ENCODE data around the gene CCNC.
"Not testable (repeated sequence)": the region's sequence is repeated elsewhere in the genome, so short reads cannot be mapped to it uniquely, and the experiment has no call there.

Gene CCNC

DNA sequence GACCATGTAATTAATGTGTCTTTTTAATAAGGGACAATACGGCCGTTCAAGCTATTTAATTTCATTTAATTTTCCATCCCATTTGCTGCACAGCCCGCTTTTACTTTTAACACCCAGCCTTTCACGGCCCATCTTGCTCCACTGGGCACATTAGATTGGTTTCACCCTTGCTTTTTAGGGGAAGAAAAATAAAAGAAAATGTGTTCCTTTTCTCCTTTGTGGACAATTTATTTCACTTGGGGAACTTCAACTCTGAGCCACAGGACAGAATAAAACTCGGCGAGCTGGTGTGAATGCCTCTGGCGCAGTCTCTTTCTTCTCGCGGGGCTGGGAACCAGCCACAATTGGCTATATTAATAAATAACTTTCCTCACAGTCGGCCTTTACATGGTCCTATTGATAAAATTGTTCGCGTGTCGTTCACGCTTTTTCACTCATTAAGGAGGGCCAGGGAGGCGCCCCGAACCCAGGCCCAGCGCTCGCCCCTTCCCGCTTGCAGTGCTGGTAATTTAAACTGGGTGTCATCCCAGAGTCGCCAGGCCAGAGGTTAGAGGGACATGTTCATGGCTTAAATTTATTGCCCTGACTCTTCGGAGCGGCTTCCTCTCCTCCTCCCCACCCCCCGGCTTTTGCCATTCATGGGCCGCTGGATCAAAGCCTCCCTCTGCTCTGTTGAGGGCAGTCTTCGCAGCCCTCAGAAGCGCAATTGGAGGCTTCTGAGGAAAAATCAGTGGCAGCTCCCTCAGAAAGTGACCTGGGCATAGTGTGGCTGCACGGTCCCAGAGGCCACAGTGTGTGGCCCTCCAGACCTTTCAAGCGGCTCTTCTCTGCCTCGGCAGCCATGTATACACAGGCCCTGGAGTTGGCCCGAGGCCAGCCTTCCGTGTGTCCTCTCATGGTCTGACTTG lies 36.0 kb upstream of the CCNC start:
- no peak for FAIRE-seq
- no peak for DNase-seq (ENCODE audit: extremely low spot score, insufficient read length, low read depth)

DNA sequence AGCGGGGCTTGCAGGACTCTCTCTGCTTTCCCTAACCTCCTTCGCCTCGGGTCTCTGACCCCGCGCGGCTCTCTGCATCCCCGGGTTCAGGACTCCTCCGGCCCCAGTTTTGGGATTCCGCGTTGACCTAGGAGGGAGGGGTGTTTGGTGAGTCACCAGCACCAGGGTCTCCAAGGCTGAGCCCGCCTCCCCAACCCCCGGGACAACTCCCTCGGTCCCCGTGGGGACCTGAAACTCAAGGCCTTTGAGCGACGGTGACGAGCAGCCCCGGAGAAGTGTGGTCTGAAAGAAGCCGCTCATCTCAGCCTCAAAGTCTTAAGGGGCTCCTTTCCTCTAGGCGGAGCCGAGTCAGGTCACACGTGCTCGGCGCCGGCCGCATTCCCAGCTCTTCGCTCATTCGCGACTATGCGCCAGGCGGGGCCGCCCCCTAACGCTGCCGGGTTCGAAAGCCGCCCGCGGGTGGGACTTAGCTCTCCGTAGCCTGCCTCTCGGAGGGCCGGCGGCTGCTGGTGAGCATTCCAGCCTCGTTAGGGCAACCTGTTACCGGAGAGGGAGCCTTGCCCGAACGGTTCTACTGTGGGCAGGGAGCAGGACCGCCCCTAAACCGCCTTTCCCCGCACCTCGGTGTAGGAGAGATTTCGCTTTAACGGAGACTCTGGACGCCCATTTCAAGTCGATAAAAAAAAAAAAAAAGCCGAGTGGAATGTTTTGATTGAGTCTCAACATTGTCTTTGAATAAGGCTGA lies 35.1 kb upstream of the CCNC start:
- DNase-seq (ENCODE audit: extremely low spot score, insufficient read length, low read depth) (no peak), FAIRE-seq (no peak)

DNA sequence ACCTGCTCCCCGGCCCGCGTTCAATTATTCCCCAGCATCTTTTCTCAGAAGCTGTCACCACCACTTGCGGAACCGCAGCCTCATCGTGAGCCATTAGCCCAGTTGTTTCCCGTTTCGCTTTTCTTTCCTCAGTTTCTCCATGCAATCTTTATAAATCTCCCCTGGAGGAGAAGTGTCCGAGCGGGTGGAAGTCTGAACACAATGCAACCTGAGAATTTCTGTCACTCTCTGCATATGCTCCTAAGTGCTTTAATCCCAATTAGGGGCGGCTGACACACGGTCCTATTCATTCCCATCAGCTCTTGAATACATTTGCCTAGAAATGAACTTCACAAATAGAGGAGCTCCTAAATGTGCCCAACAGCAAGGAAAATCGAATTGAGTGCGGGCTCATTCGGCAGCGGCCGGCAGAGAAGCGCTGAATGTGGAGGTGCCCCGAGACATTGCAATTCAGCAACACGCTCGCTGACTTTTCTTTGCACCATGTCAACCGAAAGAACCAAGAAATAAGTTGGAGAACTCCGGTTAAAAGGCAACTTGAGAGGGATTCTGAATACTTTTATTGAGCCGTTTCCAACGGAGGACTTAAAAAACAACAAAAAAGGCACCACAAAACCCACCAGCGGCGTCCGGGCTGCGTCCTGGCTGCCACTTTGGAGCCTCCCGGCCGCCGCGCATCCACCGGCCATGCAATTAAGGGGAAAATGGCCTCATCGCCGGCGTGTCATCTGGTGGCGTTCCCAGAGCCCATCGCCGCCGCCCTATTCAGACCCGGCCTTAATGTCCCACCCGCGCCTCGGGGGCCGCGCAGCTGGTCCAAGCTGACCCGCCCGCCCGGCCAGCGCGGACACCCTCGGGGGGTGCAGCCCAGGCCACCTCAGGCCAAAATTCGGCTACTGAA lies 34.3 kb upstream of the CCNC start:
- DNase-seq (ENCODE audit: extremely low spot score, insufficient read length, low read depth) (no peak), FAIRE-seq (no peak)

DNA sequence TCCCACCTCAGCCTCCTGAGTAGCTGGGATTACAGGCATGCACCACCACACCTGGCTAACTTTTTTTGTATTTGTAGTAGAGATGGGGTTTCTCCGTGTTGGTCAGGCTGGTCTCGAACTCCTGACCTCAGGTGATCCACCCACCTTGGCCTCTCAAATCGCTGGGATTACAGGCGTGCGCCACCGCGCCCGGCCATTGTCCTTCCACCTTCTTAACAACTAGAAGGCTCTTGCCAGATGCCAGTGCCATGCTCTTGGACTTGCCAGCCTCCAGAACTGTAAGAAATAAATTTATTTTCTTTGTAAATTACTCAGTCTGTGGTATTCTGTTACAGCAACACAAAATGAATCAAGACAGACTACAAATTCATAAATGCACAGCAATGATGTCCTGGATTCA lies 26.2 kb upstream of the CCNC start:
- DNase-seq (ENCODE audit: extremely low spot score, insufficient read length, low read depth); FAIRE-seq: not testable (repeated sequence)

DNA sequence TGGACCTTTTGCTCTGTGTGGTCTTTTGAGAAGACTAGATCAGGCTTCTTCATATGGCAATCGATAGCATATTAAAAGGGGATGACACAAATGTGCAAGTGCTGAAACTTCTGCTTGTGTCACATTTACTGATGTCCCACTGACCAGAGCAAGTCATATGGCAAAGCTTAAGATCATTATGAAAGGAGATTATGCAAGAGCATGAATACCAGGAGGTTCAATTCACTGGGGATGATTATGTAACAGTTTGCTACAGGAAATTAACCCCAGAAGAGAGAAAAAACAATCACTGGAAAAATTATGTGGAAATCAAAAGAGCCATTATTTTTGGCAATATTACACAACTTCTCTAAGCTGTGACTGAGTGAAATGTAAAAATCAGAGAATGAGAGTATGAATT lies 24.4 kb upstream of the CCNC start:
- DNase-seq (ENCODE audit: extremely low spot score, insufficient read length, low read depth) (no peak), FAIRE-seq (no peak)

DNA sequence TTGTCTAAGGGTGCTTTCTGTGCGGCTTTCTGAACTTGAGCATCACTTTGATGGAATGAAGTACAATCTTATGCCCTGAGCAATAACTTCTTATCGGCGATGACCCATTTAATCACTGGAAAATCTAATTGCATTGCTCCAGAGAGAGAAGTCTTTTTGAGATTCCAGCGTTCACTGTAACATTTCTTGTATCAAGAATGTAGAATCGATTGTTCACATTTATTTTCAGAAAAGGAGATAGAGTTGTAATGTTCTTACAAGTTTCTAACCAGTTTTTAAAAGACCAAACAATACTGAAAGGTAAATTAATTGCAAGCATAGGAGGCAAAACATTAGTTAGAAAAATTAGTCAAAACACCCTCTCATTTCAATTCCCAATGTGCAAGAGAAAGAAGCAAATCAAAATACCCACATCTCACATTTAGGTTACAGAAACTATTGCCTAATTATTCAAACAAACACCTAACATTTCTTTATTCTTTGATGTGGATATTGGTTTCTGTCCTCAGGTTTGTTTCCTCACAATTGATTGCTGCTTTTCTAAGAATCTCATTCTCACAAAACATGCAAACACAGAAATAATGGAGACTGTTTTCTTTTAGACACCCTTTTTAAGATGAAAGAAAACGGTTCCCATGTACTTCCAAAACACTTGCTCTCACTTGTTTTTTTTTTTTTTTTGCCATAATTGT lies 23.4 kb upstream of the CCNC start:
- no peak for DNase-seq (ENCODE audit: extremely low spot score, insufficient read length, low read depth)
- FAIRE-seq: no peak

DNA sequence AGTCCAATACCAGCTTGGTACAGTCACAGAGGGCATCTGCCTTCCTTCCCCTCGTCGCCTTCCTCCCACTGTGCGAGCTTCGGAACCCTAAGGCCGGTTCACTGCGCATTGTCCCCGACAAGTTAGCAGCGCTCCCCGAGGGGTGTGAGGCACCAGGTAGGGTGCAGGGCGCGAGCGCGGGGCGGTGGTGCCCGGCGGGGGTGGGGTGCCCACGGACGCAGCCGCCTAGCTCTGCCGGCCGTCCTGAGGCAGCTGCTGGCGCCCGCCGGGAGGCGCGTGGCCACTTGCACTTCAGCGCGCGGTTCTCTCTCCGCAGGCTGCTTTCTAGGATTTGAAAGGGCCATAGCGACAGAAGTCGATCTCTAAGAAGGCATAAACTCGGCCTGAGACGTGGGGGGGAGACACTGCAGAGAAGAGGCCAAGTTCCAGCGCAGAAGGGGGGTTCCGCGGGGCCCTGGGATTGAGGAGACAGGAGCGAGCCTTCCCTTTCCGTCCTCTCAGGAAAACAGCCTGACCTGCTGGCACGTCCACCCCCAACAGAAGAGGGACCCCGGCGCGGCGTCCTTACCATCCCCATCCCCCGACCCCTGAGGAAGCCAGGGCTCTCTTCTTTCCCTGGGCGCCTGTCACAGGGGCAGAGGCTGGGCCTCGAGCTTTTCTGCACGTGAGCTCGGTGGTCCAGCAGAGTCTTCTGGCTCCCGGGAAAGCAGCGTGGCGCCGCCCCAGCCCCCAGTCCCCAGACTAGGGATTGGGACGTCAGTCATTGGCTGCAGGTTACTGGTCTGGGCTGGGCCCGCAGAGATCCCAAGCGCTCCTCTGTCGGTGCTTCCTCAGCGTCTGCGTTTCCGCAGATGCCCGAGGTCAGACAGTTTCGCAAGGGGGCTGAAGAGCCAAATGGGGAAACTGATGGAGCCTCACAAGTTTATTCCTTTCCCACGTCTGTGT lies 22.5 kb upstream of the CCNC start:
- DNase-seq (ENCODE audit: extremely low spot score, insufficient read length, low read depth) (no peak), FAIRE-seq (no peak)

DNA sequence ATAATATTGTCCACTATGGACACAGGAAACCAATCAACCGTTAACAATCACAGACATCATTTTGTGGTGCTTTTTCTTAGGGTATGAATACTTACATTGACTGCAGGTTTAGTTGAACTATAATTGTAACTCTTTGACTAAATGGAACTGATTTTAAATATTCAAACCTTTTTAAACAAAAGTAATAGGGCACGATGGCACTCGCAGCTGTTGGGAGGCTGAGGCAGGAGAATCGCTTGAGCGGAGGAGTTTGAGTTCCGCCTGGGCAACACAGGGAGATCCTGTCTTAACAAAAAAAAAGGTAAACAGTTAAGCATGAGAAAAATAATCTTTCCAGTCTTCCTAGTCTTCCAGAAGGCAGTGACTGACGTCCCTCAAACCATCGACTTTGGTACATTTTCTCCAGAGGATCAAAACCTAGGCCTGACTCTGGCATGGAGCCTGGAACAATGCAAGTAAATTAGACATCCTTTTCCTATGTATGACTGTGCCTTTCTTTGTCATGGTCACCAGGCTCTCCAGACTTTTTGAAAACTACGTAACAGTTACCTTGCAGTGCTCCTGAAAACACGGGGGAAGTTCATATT lies 21.5 kb upstream of the CCNC start:
- no peak for FAIRE-seq

DNA sequence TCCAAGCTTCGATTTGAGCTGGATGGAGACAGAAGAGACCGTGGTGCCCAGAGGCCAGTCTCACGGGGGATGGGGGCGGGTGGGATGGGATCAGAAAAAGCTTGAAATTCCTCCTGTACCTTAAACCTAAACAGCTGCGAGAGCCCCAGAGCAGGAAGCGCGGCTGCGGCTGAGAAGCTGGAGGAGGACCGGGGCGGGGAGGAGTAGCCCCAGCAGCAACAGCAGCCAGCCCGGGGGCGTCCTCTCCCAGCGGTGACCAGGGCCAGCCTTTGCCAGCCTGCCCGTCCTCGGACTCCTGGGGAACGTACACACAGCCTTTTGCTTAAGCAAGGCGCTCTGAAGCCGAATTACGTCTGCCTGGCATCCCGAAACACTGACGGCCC lies 20.8 kb upstream of the CCNC start:
- FAIRE-seq: no peak
- DNase-seq (ENCODE audit: extremely low spot score, insufficient read length, low read depth): no peak

More for the DNA sequence above, 21.5 kb upstream of the CCNC start:
- DNase-seq (ENCODE audit: extremely low spot score, insufficient read length, low read depth): no peak

DNA sequence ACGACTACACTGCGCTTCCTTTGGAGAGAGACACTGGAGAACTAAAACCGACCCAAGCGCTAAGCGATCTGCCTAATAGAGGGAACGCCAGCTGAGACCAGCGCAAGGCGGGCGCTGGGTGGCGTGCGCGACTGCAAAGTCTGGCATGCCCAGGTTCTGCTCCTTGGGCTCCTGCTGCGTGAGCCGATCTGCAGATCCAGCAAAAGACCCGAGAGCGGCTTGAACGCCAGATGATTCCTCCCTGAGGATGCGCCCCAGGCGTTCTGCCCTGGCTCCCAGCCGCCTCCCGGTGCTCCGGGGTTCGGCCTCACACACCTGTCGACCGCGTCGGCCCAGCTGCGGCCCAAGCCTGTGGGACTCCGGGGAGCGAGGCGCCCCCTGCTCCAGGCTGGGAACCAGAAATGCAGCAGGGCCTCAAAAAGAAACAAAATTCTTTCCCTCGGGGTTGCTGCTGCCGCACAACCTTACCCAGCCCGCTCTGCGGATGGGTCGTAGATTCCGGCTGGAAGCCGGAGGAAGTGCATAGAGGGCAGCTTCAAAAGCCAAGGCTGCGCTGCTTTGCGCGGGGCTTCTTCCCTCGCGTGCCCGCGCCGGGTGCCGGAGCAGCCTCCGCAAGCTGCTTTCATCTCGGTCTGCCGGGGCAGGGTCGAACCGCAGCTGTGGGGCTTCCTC lies 20.3 kb upstream of the CCNC start:
- peak; percentile 38 for DNase-seq (ENCODE audit: extremely low spot score, insufficient read length, low read depth)

DNA sequence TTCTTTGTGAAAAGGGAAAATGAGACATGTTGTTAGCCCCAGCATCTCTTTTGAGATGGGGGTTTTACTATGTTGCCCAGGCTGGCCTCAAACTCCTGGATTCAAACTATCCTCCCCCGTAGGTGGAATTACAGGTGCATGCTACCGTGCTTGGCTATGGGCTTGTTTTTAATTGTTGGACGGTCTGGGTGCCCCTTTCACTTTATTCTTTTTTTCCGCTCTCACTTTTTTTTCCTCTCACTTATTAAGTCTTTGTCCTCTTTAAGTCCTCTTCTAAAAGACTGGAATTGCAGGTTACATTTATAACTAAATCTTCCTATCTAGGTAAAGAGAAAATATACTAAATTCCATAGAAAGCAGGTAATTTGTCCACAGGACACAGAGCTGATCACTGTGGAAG lies 19.3 kb upstream of the CCNC start:
- DNase-seq (ENCODE audit: extremely low spot score, insufficient read length, low read depth) (no peak), FAIRE-seq (no peak)

More for the DNA sequence above, 20.3 kb upstream of the CCNC start:
- FAIRE-seq: peak; percentile 85

DNA sequence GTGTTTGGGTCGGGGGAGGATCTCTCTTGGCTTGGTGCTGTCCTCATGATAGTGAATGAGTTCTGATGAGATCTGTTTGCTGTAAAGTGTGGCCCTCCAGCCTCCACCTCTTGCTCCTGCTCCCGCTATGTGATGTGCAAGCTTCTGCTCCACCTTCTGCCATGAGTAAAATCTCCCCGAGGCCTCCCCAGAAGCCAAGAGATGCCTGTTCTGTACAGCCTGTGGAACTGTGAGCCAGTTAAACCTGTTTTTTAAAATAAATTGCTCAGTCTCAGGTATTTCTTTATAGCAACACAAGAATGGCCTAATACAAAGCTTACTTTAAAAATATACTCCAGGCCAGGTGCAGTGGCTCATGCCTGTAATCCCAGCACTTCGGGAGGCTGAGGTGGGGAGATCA lies 11.3 kb upstream of the CCNC start:
- no peak for DNase-seq (ENCODE audit: extremely low spot score, insufficient read length, low read depth)
- FAIRE-seq: no peak

DNA sequence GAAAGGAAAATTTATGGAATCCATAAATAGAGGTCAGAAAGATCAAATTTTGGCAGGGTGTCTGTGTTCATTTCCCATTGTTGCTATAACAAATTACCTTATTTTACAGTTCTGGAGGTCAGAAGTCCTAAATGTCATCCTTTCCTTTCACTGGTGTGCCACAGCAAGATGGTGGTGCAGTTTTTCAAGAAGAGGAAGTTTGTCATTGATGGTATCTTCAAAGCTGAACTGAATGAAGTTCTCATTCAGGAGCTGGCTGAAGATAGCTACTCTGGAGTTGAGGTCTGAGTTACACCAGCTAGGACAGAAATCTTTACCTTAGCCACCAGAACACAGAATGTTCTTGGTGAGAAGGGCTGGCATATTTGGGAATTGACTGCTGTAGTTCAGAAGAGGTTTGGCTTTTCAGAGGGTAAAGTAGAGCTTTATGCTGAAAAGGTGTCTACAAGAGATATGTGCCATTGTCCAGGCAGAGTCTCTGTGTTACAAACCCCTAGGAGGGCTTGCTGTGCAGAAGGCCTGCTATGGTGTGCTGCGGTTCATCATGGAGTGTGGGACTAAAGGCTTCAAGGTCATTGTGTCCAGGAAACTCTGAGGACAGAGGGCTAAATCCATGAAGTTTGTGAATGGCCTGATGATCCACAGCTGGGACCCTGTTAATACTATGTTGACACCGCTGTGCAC lies 7.2 kb upstream of the CCNC start:
- FAIRE-seq (no peak), DNase-seq (ENCODE audit: extremely low spot score, insufficient read length, low read depth) (no peak)

DNA sequence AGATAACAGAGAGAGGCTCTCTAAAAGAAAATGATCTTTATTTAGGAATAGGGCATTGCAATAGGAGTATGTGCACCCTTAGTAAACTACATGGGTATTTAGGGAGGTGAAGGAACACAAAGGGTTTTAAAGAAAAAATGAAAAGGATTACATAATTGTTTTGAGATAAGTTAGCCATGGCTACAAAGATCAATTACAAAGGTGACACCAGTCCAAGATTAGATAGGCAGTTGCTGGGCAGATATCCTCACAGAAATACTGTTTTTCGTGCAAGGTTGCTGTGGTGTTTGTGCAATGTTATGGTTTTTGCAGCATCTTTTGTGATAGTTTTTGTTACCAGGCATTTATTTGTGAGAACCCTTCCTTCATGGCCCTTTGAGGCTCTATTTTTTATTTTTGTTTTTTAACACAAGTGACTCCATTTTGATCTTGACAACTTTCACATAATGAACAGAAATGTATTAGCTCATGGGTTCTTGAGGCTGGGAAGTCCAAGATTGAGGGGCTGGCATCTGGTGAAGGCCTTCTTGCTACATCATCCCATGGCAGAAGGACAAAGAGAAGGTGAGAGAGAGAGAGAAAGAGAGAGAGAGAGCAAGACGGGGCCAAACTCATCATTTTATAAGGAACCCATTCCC lies 5.6 kb upstream of the CCNC start:
- no peak for FAIRE-seq
- DNase-seq (ENCODE audit: extremely low spot score, insufficient read length, low read depth): no peak

DNA sequence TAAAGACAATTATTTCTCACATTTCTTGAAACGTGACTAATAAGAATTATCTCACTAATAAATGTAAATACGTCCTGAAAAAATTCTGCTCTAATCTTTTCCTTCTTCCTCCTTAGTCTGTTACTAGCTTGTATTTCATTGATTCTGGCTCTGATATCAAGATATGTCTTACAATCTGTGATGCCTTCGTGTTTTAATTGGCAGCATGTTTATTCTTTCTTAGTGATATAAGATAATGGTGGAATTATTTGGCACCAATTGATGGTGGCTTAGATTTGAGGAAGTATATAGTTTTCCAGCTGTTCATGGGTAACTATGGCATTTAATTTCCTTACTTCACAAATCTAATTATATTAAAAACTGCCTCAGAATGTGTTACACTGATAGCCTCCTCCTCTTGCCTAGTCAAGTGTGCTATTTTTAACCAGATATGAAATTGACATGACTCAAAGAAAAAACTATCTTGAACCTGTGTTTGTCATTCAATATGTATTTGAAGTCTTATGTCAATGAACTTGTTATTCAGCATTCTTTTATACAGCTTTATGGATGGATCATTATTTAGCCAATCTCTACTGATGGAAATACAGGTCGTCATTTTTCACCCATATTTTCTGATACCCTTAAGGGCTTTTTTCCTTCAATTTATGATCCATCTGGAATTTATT lies 5.3 kb downstream of the CCNC start:
- no peak for FAIRE-seq
- no peak for DNase-seq (ENCODE audit: extremely low spot score, insufficient read length, low read depth)

DNA sequence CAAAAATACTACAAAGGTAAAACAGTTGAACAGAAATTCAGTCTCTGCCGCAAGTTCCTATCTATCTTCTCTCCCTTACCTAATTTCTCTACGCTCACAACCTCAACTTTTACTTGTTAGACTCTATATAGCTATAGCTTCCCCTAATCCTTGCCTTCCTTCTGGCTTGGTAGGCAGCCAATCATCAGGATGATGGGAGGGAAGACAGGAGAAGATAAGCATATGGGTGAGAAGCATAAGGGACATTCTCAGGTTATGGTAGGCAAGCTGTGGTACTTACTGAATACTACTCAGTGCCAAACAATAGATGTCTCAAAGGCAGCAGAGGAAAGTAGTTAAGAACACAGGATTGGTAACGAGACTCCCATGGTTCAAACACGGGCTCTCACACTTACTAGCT lies 7.8 kb downstream of the CCNC start:
- FAIRE-seq (no peak), DNase-seq (ENCODE audit: extremely low spot score, insufficient read length, low read depth) (no peak)
